ENCODE measurements around the gene TMEM141. TPM values are rescaled to one million over a fixed set of nuclear protein-coding genes. Genes with fewer than 3 reads are reported as not detected.
A peak's percentile ranks its signal among the peaks of the same experiment; 100 is the strongest.

The TMEM141 gene
- total RNA-seq (2014; rRNA removed; shearing (Covaris generic)): 61.9 and 70.2 TPM in 2 replicates
- 41.5 and 43.2 TPM in 2 replicates for total RNA-seq (2022)
- Bru-seq, nascent RNA: percentile 66 among the genes with signal in this experiment
- percentile 67 among the genes with signal in this experiment for BruChase-seq, experiment 1, labeled RNA remaining after a 6-hour chase
- BruChase-seq, experiment 2, labeled RNA remaining after a 2-hour chase: percentile 55 among the genes with signal in this experiment
- long read RNA-seq, partial matches to known transcripts: 3 of 10 reads
- long read RNA-seq, other reads (novel, unspliced or antisense): 2 of 10 reads

- ChIA-PET POLR2A (interaction anchor here (0.6 to 1.0 kb wide), 3 partner anchors 18 to 157 kb away, joined by 3 to 4 read pairs (median 4); no protein-coding TSS in a partner anchor), CTCF (ENCODE audit: unreplicated experiment) (interaction anchor here (0.5 to 0.8 kb wide), 2 partner anchors 24 to 239 kb away, joined by 3 read pairs; no protein-coding TSS in a partner anchor)
- DNase-seq (ENCODE audit: low spot score): peak; percentile 99
- Histone ChIP-seq H3K4me2 (ENCODE audit: low read length) (peak within 1 kb of the TSS; percentile 71), H3K9me3 (ENCODE audit: low read length) (no peaks in the 10 kb centered on the region), H2AFZ (ENCODE audit: low read length) (peak within 1 kb of the TSS; percentile 35; the same call in 1 of the 2 replicates), H3K79me2 (ENCODE audit: insufficient read depth, low read depth, low read length) (no peaks in the 10 kb centered on the region), H4K20me1 (ENCODE audit: insufficient read depth, low read length) (no peaks in the 10 kb centered on the region), H3K4me3 (ENCODE audit: low read depth, low read length, poor library complexity, severe bottlenecking) (peak within 1 kb of the TSS; percentile 72), H3K4me1 (ENCODE audit: insufficient read depth, low read length, poor library complexity, severe bottlenecking) (peaks cover 26% of the 10 kb centered on the region), H3K27ac (ENCODE audit: low read depth, low read length, poor library complexity, severe bottlenecking) (peak within 1 kb of the TSS; percentile 70), H3K9me2 (ENCODE audit: insufficient read depth, low read length) (no peaks in the 10 kb centered on the region), H3K36me3 (ENCODE audit: insufficient read depth, low read length) (no peaks in the 10 kb centered on the region)
- TF ChIP-seq CTCF (conservative IDR thresholded peaks at IDR 0.05; ENCODE audit: low read length) (no peak), EZH2phosphoT487 (IDR thresholded peaks at IDR 0.05; ENCODE audit: borderline replicate concordance, low read depth, low read length) (no peak)
- no TSS peak for BruUV-seq (replicated peaks)
- intact Hi-C loops (cut with micrococcal nuclease; ENCODE audit: unreplicated experiment): loop anchor here (1.0 to 2.0 kb wide), 4 partner anchors 16 to 238 kb away; partner anchors contain the start of genes ABCA2, FBXW5 and RABL6
Observed at GRCh38 chr9:136790640-136791515, at the start of gene TMEM141. Gene TMEM141 (plus strand): TSS chr9:136791344. CDS start chr9:136791371, 27 bp downstream.

DNA sequence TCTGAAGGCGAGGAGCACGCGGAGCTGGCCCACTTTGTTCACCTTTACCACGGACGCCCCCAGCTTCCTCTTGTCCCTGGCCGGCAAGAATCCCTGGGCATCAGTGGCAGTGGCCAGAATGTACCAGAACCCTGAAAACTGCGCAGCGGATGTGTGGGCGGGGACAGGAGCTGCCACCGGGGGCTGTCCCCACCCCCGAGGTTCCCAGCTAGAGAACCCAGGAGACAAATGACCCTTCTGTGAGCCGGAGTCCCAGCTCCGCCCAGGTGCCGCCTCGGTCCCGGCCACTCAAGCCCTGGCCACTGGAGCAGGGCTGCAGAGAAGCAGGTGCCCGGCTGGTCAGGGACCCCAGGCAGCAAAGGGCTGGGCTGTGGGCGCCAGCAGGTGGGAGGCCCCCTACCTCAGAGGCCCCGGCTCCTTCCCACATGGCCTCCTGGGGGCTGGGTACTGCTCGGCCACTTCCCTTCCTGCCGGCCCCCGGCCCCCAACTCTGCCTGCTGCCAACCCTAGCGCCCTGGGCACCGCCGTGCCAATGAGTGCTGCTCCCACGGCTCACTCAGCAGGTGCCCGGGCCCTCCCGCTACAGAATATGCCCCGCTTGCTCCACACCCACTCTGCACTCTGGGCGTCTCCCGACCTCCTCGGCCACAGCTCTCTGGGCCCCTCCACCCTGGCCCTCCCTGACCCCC, 49.1 kb upstream of the TMEM141 start:
- H3K4me1 ChIP-seq (ENCODE audit: insufficient read depth, low read length, poor library complexity, severe bottlenecking): peaks cover 6% of the 10 kb centered on the region
- H3K27ac ChIP-seq (ENCODE audit: low read depth, low read length, poor library complexity, severe bottlenecking): no peak overlapping the region
- intact Hi-C loops (cut with micrococcal nuclease; ENCODE audit: unreplicated experiment): no loop called here
- no peak overlapping the region for H3K4me2 ChIP-seq (ENCODE audit: low read length)
- no peaks in the 10 kb centered on the region for H3K9me3 ChIP-seq (ENCODE audit: low read length)
- no peak for TF ChIP-seq EZH2phosphoT487 (IDR thresholded peaks at IDR 0.05; ENCODE audit: borderline replicate concordance, low read depth, low read length)
- no peak for TF ChIP-seq CTCF (conservative IDR thresholded peaks at IDR 0.05; ENCODE audit: low read length)
- BruUV-seq (replicated peaks): no TSS peak
- ChIA-PET POLR2A (interaction anchor here (0.8 kb wide), 1 partner anchor 362 kb away, joined by 3 read pairs; no protein-coding TSS in a partner anchor), CTCF (ENCODE audit: unreplicated experiment) (no interaction called here)
- no peak for DNase-seq (ENCODE audit: low spot score)
- H3K9me2 ChIP-seq (ENCODE audit: insufficient read depth, low read length): no peaks in the 10 kb centered on the region
- no peaks in the 10 kb centered on the region for H4K20me1 ChIP-seq (ENCODE audit: insufficient read depth, low read length)
- H3K36me3 ChIP-seq (ENCODE audit: insufficient read depth, low read length): no peaks in the 10 kb centered on the region
- H3K4me3 ChIP-seq (ENCODE audit: low read depth, low read length, poor library complexity, severe bottlenecking): no peak overlapping the region
- no peaks in the 10 kb centered on the region for H3K79me2 ChIP-seq (ENCODE audit: insufficient read depth, low read depth, low read length)
- H2AFZ ChIP-seq (ENCODE audit: low read length): no peak overlapping the region
